Measurements from ENCODE around the gene PKM. TPM values are rescaled to one million over a fixed set of nuclear protein-coding genes. Genes with fewer than 3 reads are reported as not detected.

PKM gene
- total RNA-seq, 4 donors from 2014 or later = 259 to 431 (median 291) TPM

GRCh38 chr15:72182244-72182643, 48.7 kb downstream of the PKM start:
- intact Hi-C loops (cut with DNase I; ENCODE audit: low total_unique reads) (no loop called here), in situ Hi-C loops (cut with MboI; ENCODE audit: low pct_ligation_motif_present in 1 of 4, low pct_unique_long_range_greater_than_20kb in 1 of 4, low sequenced_read_pairs in 3 of 4) (no loop called here)
- no peak for DNase-seq
- H3K4me3 ChIP-seq = no peak overlapping the region
- no peaks in the 10 kb centered on the region for H3K9me3 ChIP-seq
- no peak overlapping the region for H3K27ac ChIP-seq
- peaks cover 49% of the 10 kb centered on the region for H3K27me3 ChIP-seq
- H3K36me3 ChIP-seq = no peaks in the 10 kb centered on the region
- peaks cover 5 to 8% (median 7%) of the 10 kb centered on the region in 4 donors for H3K4me1 ChIP-seq
- no peak for TF ChIP-seq EP300 (IDR thresholded peaks at IDR 0.05; ENCODE audit: low read depth)
- no peak for TF ChIP-seq CTCF (IDR thresholded peaks at IDR 0.05)
- TF ChIP-seq POLR2A (IDR thresholded peaks at IDR 0.05) = no peak
- TF ChIP-seq POLR2AphosphoS5 (IDR thresholded peaks at IDR 0.05) = no peak
- WGBS, 2 donors (ENCODE audit: low coverage in 1 of 2) = 89 to 100% methylated on average over 1 to 3 of the region's 3 CpGs

GRCh38 chr15:72180761-72181324, 50.1 kb downstream of the PKM start:
- no peaks in the 10 kb centered on the region for H3K9me3 ChIP-seq
- DNase-seq = no peak
- intact Hi-C loops (cut with DNase I; ENCODE audit: low total_unique reads) (no loop called here), in situ Hi-C loops (cut with MboI; ENCODE audit: low pct_ligation_motif_present in 1 of 4, low pct_unique_long_range_greater_than_20kb in 1 of 4, low sequenced_read_pairs in 3 of 4) (no loop called here)
- no peak for TF ChIP-seq POLR2AphosphoS5 (IDR thresholded peaks at IDR 0.05)
- no peak overlapping the region for H3K27ac ChIP-seq
- no peak overlapping the region for H3K4me3 ChIP-seq
- peaks cover 41% of the 10 kb centered on the region for H3K27me3 ChIP-seq
- H3K36me3 ChIP-seq = no peaks in the 10 kb centered on the region
- H3K4me1 ChIP-seq = peaks cover 5 to 8% (median 7%) of the 10 kb centered on the region in 4 donors
- WGBS, 2 donors (ENCODE audit: low coverage in 1 of 2) = 80 to 92% methylated on average over 1 to 5 of the region's 5 CpGs

GRCh38 chr15:72179950-72180581, 50.9 kb downstream of the PKM start:
- Histone ChIP-seq H3K4me1 (peaks cover 5 to 8% (median 7%) of the 10 kb centered on the region in 4 donors), H3K27me3 (peaks cover 33% of the 10 kb centered on the region), H3K4me3 (no peak overlapping the region), H3K27ac (no peak overlapping the region), H3K9me3 (no peaks in the 10 kb centered on the region), H3K36me3 (no peaks in the 10 kb centered on the region)
- no peak for TF ChIP-seq POLR2AphosphoS5 (IDR thresholded peaks at IDR 0.05)
- TF ChIP-seq EP300 (IDR thresholded peaks at IDR 0.05; ENCODE audit: low read depth) = no peak
- no peak for TF ChIP-seq POLR2A (IDR thresholded peaks at IDR 0.05)
- no peak for TF ChIP-seq CTCF (IDR thresholded peaks at IDR 0.05)
- intact Hi-C loops (cut with DNase I; ENCODE audit: low total_unique reads) = no loop called here
- in situ Hi-C loops (cut with MboI; ENCODE audit: low pct_ligation_motif_present in 1 of 4, low pct_unique_long_range_greater_than_20kb in 1 of 4, low sequenced_read_pairs in 3 of 4) = no loop called here
- DNase-seq = no peak
- WGBS, 2 donors (ENCODE audit: low coverage in 1 of 2) = 69% methylated on average over 16 of the region's 16 CpGs; no CpG with 5 or more reads in 1 of the 2 donors

- Histone ChIP-seq H3K4me1 (peaks cover 0 to 3% (median 2%) of the 10 kb centered on the region in 4 donors), H3K9me3 (no peaks in the 10 kb centered on the region), H3K4me3 (no peak overlapping the region), H3K27me3 (peaks cover 23% of the 10 kb centered on the region), H3K27ac (no peak overlapping the region), H3K36me3 (no peaks in the 10 kb centered on the region)
- intact Hi-C loops (cut with DNase I; ENCODE audit: low total_unique reads) (no loop called here), in situ Hi-C loops (cut with MboI; ENCODE audit: low pct_ligation_motif_present in 1 of 4, low pct_unique_long_range_greater_than_20kb in 1 of 4, low sequenced_read_pairs in 3 of 4) (no loop called here)
- no peak for DNase-seq
- WGBS, 2 donors (ENCODE audit: low coverage in 1 of 2) = 86% methylated on average over 13 of the region's 13 CpGs; no CpG with 5 or more reads in 1 of the 2 donors
- no peak for TF ChIP-seq EP300 (IDR thresholded peaks at IDR 0.05; ENCODE audit: low read depth)
- no peak for TF ChIP-seq CTCF (IDR thresholded peaks at IDR 0.05)
- no peak for TF ChIP-seq POLR2AphosphoS5 (IDR thresholded peaks at IDR 0.05)
- no peak for TF ChIP-seq POLR2A (IDR thresholded peaks at IDR 0.05)
Observed at GRCh38 chr15:72178976-72179585, 51.9 kb downstream of the PKM start.

Data from transverse colon (tissue), 4 donors.